Right renal cortex interstitium (tissue), 3 donors: ENCODE data around the gene PRRC1. TPM values are rescaled to one million over a fixed set of nuclear protein-coding genes. Genes with fewer than 3 reads are reported as not detected.

ENCODE experiments used
- DNase-seq, 3 donors: peaks; one replicate each; pipeline ENCODE4 v3.0.0-alpha.2; 2013; ENCODE audit warnings: low read depth in 3 of 3, low spot score in 2 of 3
- polyA plus RNA-seq, 3 donors: library from polyadenylated mRNA; unstranded; fragments of 120-200 nt; gene quantifications; one replicate each; pipeline ENCODE4 v1.2.1, GENCODE V29; 2013; ENCODE audit not compliant: insufficient read length in 3 of 3

The PRRC1 gene
- polyA plus RNA-seq, 3 donors = 82.7 to 95.8 (median 87.9) TPM

- no peak for DNase-seq
Observed at GRCh38 chr5:127602481-127602880, 85.0 kb downstream of the PRRC1 start.

- DNase-seq = no peak
Observed at GRCh38 chr5:127602896-127603844, 85.7 kb downstream of the PRRC1 start.

Other genes with a start within 250 kb of the PRRC1 start
- 1 to 10 TPM in 2 of 3 donors, under 1 TPM in 1; 0.54 to 1.2 (median 1.1) TPM for gene MEGF10, start 226.8 kb upstream of the PRRC1 start, polyA plus RNA-seq
- not detected for gene CTXN3, start 131.4 kb downstream of the PRRC1 start, polyA plus RNA-seq
- gene CCDC192, start 185.8 kb downstream of the PRRC1 start, polyA plus RNA-seq = 1 to 10 TPM in 1 of 3 donors, under 1 TPM in 2; 0.55 to 1.1 (median 0.95) TPM